ENCODE measurements around the gene KRTAP10-11.
"Not testable (repeated sequence)": the region's sequence is repeated elsewhere in the genome, so short reads cannot be mapped to it uniquely, and the experiment has no call there.

KRTAP10-11 gene, protein sequence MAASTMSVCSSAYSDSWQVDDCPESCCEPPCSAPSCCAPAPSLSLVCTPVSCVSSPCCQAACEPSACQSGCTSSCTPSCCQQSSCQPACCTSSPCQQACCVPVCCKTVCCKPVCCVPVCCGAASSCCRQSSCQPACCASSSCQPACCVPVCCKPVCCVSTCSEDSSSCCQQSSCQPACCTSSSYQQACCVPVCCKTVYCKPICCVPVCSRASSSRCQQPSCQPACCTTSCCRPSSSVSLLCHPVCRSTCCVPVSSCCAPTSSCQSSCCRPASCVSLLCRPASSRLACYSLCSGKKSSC

DNA sequence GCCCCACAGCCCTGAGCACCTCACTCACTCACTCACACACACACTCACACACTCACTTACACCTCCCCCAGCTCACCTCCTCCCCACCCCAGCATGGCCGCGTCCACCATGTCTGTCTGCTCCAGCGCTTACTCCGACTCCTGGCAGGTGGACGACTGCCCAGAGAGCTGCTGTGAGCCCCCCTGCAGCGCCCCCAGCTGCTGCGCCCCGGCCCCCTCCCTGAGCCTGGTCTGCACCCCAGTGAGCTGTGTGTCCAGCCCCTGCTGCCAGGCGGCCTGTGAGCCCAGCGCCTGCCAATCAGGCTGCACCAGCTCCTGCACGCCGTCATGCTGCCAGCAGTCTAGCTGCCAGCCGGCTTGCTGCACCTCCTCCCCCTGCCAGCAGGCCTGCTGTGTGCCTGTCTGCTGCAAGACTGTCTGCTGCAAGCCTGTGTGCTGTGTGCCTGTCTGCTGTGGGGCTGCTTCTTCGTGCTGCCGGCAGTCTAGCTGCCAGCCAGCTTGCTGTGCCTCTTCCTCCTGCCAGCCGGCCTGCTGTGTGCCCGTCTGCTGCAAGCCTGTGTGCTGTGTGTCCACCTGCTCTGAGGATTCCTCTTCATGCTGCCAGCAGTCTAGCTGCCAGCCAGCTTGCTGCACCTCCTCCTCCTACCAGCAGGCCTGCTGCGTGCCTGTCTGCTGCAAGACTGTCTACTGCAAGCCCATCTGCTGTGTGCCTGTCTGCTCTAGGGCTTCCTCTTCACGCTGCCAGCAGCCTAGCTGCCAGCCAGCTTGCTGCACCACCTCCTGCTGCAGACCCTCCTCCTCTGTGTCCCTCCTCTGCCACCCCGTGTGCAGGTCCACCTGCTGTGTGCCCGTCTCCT lies at the start of gene KRTAP10-11:
TSS of gene KRTAP10-11 (plus strand) at position 49 of the 856 bp plus-strand sequence. CDS start at position 94, 45 bp downstream.
- not testable (repeated sequence) for DNase-seq (ENCODE audit: low spot score)

DNA sequence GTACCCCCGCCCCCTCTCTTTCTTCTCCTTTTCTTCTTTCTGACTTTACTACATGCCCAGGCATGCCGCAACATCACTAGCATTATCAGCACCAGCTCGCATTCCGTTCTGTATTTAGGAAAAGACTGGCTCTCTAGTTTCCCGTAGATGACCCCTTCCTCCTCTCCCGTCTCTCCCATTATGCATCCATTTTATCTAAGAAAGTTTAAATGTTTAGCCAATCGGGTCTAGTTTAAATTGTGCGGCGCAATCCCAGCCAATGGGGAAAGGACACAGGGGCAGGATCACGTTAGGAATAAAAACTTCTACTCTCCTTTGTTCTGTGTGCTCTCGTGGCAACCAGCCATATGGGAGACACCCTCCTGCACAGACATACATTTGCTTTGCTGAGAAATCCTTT lies 48.2 kb upstream of the KRTAP10-11 start:
- DNase-seq (ENCODE audit: low spot score): no peak

DNA sequence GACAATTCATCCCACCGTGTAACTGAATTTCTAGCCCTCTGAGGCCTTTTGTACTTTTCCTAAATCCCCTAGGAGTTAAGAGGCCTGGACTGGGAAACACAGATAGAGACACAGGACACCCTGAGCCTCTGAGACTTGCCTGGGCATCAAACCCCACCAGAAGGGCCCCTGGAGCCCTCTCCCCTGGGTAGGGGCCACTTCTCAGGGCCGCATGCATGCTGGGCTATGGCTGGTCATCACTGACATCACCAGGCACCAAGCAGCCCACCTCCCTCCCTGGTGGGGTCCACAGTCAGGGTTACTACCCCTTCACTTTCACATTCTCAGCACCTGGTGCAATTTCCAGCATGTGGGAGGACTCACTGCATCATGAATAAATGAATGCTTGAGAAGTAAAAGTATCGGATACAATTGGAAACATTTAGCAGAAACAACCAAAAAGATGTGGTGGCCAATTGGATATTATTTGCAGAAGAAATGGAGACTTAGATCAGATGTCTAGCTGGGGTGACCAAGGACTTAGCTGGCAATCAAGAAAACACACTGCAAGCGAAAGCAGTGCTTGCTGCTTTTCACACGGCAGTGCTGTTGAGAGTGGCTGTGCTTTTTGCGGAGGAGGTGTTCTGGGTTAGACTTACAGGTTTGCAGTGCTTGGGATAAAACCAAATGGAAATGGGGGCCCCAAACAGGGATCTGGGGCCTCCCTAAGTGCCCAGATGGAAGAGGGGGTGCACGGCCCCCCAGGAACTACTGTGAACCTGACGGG lies 46.8 kb upstream of the KRTAP10-11 start:
- no peak for DNase-seq (ENCODE audit: low spot score)

DNA sequence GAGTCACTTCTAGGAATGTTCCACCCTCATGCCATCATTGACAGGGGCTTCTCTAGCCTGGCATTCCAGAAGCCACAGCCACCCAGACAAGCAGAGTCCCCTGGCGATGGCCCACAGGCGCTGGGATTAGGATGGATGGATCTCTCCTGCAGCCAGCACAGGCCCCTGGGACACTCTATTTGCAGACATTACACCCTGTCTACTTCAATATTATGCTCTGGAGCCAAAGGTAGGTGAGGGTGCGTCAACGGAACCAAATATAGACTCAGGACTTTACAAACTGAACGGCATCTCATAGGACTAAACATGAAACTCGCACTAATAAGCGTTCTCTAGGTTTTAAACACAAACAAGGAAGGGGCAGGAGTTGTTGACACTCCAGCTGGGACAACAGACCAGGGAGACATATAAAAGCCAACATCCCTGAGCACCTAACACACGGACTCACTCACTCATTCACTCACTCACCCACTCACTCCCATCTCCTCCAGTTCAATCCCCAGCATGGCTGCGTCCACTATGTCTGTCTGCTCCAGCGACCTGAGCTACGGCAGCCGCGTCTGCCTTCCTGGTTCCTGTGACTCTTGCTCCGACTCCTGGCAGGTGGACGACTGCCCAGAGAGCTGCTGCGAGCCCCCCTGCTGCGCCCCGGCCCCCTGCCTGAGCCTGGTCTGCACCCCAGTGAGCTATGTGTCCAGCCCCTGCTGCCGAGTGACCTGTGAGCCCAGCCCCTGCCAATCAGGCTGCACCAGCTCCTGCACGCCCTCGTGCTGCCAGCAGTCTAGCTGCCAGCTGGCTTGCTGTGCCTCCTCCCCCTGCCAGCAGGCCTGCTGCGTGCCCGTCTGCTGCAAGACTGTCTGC lies 45.9 kb upstream of the KRTAP10-11 start, which contains the start of gene KRTAP10-7:
TSS of gene KRTAP10-7 (plus strand) at position 480 of the 861 bp plus-strand sequence. CDS start at position 505, 25 bp downstream.
- not testable (repeated sequence) for DNase-seq (ENCODE audit: low spot score)

DNA sequence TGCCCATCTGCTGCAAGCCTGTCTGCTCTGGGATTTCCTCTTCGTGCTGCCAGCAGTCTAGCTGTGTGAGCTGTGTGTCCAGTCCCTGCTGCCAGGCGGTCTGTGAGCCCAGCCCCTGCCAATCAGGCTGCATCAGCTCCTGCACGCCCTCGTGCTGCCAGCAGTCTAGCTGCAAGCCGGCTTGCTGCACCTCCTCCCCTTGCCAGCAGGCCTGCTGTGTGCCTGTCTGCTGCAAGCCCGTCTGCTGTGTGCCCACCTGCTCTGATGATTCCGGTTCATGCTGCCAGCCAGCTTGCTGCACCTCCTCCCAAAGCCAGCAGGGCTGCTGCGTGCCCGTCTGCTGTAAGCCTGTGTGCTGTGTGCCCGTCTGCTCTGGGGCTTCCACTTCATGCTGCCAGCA lies 45.1 kb upstream of the KRTAP10-11 start:
- DNase-seq (ENCODE audit: low spot score): not testable (repeated sequence)

DNA sequence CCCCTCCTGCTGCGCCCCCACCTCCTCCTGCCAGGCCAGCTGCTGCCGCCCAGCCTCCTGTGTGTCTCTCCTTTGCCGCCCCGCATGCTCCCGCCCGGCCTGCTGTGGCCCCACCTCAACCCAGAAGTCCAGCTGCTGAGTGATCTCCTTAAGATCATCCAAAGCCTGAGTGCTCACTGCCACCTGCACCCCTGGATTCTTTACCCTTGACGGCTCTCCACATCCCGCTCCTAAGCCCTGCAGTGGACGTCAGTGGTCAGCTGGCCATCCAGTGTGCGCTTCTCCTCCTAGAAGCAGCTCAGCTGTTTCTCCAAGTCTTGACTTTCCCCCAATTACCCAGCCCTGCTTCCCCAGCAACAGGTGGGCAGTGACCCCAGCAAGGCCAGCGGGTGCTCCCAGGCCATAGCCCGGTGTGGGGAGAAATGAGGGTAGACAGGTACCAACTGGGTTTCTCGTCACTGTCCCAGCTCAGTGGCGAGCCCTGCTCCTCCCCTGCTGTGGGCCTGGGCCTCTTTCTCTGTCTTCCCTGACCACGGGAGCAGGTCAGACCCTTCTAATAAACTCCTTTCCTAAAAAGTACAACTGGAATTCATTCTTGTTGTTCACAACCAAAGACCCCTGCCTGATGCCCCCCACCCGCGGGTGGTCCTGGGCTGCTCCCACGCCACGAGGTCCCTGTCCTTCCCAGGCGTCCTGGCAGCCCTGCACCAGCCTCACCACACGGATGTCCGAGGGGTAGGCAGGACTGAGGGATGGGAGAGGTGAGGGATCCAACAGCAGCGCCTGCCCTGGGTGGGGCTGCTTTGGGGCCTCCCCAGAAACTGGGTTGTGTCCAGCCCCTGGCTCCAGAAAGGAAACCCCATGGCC lies 44.4 kb upstream of the KRTAP10-11 start:
- no peak for DNase-seq (ENCODE audit: low spot score)

DNA sequence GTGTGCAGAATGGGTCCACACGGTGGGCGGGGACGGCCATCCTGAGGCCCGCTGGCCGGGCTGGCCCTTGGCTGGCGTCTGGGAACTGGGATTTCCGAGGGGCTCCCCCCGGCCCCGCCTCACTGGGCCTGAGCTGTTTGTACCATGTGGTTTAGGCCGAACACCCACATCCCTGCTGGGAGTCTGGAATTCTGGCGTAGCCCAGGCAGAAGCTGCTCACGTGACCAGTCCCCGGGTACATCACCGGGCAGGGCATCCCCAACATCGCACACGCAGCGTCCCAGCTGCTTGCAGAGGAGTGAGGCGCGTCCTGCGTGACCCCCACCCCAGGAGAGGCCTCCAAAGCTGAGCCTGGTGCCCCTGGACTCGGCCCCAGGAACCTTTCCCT lies 43.8 kb upstream of the KRTAP10-11 start:
- DNase-seq (ENCODE audit: low spot score): no peak

DNA sequence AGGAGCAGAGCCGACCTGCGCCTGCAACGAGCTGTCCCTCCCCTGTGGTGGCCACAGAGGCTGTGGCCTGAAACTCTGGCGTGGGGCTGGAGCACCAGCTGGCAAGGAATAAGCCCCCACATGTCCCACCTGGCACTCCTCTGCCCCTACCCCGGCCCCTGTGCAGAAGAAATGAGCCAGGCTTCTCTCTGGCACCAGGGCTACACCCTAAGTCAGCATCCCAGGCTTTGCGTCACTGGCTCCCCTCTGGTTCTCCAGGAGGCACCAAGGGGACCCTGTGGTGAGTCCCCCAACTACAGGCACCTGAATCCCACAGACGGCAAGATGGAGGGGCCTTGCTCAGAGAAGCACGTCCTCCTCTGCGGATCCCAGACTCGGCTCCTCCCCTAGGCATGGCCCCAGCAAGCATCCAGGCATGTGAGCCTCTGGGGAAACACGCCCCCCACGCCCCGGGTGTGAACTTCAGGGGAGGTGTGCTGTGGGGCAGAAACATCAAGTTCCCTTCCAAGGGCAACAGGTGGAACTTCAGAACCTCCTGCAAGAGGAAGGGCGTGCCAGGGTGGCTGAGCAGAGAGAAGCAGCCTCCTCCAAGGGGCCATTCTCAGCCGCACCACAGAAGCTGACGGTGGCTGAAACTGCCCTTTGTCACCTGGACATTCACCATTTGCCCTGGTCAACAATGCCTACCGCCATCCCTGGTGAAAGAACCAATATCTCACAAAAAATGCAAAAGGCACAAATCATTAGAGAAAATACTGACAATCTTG lies 42.9 kb upstream of the KRTAP10-11 start:
- DNase-seq (ENCODE audit: low spot score): no peak

DNA sequence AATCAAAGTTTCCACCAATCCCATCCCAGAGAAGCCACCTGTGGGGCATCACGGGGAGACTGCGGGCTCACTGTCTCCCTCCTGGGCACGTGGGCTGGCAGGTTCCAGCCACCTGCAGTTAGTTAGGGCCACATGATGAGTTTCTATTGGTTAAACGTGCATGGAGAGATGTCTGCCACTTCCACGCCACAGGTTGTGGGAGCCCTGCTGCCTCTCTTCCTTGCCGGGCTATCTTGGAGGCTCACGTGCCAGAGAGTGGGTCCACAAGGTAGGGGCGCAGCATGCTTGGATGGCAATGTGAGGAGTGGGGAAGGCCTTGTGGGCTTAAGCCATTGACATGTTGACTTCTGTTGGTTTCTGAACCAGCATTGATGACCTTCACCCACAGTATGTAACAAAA lies 42.3 kb upstream of the KRTAP10-11 start:
- DNase-seq (ENCODE audit: low spot score): no peak

DNA sequence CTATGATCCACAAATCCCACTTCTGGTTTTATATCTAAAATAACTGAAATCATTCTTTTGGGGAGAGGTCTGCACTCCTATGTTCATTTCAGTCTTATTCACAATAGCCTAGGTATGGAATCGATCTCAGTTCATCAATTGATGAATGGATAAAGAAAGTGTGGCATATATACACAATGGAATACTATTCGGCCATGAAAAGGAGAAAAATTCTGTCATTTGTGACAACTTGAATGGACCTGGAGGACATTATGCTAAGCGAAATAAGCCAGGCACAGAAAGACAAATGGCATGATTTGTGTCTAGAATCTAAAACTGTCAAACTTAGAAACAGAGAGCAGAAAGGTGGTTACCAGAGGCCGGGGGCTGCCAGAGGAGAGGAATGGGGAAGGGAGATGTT lies 39.7 kb upstream of the KRTAP10-11 start:
- DNase-seq (ENCODE audit: low spot score): no peak

DNA sequence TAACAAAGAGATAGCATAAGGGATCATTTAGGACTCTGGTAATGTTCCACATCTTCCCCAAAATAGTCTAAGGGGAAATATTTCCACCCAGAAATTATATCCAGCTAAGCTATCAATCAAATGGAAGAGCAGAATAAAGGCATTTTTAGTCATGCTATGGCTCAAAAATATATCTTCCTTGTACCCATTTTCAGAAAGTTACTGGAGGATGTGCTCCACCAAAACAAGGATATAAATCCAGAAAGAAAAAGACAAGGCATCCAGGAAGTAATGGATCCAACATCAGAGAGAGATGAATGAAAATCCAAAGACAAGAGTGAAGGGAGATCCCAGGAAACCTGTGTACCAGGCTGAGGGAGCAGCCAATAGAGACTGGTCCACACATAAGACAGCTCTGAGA lies 37.0 kb upstream of the KRTAP10-11 start:
- DNase-seq (ENCODE audit: low spot score): no peak

DNA sequence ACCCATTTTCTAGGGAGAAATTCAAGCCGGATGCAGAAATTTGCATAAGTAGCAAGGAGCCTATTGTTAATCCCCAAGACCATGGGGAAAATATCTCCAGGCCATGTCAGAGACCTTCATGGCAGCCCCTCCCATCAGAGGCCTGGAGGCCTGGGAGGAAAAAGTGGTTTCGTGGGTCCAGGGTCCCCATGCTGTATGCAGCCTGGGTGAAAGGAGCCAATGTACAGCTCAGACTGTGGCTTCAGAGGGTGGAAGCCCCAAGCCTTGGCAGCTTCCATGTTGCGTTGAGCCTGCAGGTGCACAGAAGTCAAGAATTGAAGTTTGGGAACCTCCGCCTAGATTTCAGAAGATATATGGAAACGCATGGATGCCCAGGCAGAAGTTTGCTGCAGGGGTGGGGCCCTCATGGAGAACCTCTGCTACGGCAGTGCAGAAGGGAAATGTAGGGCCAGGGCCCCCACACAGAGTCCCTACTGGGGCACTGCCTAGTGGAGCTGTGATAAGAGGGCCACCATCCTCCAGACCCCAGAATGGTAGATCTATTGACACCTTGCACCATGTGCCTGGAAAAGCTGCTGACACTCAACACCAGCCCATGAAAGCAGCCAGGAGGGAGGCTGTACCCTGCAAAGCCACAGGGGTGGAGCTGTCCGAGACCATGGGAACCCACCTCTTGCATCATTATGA lies 35.9 kb upstream of the KRTAP10-11 start:
- DNase-seq (ENCODE audit: low spot score): not testable (repeated sequence)

DNA sequence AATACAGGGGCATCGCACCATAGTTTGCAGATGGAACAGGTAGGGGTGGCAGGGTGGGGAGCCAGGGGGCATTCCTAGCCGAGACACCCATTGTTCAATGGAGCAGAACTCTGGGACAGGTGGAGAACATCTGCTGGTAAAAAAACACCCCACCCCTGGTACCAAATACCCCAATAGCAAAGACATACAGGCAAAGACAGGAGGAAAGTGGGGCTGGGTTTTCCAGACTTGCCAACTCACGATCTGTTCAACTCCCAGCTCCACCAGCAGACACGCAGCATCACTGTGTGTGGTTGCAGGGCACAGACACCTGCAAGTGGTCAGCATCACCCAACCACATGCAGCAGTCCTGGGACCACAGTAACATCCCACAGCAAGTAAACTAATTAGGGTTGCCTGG lies 34.7 kb upstream of the KRTAP10-11 start:
- DNase-seq (ENCODE audit: low spot score): no peak

DNA sequence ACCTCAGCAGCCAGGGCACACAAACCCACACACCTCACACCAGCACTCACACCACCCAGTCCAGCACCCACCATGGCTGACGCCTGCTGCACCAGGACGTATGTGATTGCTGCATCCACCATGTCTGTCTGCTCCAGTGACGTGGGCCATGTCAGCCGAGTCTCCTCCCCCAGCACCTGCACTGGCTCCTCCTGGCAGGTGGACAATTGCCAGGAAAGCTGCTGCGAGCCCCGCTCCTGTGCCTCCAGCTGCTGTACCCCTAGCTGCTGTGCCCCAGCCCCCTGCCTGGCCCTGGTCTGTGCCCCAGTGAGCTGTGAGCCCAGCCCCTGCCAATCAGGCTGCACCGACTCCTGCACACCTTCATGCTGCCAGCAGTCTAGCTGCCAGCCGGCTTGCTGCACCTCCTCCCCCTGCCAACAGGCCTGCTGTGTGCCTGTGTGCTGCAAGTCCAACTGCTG lies 34.2 kb upstream of the KRTAP10-11 start, which contains the start of gene KRTAP10-8:
TSS of gene KRTAP10-8 (plus strand) at position 51 of the 458 bp plus-strand sequence. CDS start at position 73, 22 bp downstream.
- DNase-seq (ENCODE audit: low spot score): no peak

DNA sequence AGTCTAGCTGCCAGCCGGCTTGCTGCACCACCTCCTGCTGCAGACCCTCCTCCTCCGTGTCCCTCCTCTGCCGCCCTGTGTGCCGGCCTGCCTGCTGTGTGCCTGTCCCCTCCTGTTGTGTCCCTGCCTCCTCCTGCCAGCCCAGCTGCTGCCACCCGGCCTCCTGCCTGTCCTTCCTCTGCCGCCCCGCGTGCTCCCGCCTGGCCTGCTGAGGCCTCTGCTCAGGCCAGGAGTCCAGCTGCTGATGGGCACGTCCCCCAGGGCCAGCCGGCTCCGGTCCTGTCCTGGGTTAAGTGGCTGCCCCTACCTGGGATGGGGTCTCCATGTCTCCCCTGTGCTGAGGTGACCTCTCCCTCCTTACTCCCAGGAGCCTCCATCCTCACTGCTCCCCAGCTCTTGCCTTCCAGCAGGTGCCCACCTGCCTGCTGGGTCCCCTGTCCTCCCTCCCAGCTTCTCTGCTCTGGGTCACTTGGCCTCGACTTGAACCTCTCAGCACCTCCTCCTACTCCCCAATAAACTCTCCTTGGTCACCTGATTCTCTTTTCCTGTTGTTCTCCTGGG lies 33.5 kb upstream of the KRTAP10-11 start:
- no peak for DNase-seq (ENCODE audit: low spot score)

DNA sequence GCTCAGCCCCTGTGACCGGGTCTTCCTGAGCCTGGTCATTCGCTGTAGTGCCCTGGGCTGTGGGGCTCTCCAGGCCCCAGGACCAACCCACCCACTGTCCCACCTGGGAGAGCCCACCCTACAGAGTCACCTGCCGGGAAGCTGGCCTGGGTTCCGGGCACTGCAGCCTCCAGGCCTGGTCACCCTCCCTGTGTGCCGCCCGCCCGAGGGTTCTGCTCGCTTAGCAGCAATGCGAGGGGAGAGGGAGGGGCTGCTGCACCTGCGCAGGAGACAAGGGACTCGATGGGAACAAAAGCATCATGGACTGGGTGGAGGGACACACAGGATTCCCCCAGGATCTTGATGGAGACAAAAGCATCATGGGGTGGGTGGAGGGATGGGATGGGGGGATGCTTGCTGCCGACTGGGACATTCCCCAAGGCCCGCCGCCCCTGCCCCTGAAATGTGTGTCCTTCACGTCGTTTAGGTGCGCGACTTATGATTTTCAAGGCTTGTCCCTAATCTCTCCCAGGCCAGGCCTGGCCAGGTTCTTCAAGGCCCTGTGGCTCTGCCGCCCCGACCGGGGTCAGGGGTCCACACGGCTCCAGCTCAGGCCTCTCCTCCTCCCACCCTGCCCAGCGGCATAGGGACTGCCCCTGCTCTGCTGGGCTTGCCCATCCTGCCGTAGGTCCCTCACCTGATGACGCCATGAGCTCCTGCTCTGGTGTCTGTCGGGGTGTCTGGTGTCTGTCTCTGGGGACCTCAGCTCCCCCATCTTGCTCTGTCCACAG lies 32.6 kb upstream of the KRTAP10-11 start:
- no peak for DNase-seq (ENCODE audit: low spot score)

DNA sequence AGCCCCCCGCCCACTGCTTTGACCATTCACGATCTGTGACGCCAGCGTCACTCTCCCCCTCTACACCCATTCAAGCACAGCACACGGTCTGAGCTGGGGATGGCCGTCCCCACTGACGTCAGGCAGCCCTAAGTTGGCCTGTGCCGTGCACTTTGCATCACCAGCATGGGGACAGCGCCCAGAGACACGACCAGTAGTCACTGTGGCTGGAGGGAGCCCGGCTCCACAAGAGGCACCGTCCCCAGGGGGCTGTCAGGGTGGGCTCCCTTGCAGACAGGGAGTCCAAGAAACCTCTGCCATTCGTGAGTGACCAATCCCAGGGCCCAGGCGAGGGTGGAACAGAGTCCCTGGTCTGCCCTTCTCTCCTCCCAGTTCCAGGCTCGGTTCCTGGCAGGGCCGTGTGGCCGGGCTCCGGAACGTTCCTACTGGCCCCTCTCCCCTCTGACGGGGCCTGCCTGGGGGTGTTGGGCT lies 32.0 kb upstream of the KRTAP10-11 start:
- no peak for DNase-seq (ENCODE audit: low spot score)
